PC-9 (cell line): ENCODE data around the gene ATP11A. TPM values are rescaled to one million over a fixed set of nuclear protein-coding genes. Genes with fewer than 3 reads are reported as not detected.

Experiments used
- BruUV-seq: library from RNA; stranded (reverse); fragments of 400-500 nt; replicated peaks from 2 replicates; lab custom pipeline; 2021; lab: Mats Ljungman, UMichigan
- CTCF ChIA-PET: fragments of 300-600 bp; sonication (Branson Sonifier 250); formaldehyde crosslinking; loops from one replicate; lab custom pipeline; 2022; ENCODE audit warnings: antibody characterized with exemption; lab: Charles Lee
- POLR2A ChIA-PET: fragments of 300-600 bp; sonication (Branson Sonifier 250); formaldehyde crosslinking; loops from one replicate; lab custom pipeline; 2022; ENCODE audit warnings: antibody characterized with exemption; ENCODE audit not compliant: unreplicated experiment; lab: Charles Lee
- DNase-seq, 2 experiments: peaks; one replicate each; pipeline versions ENCODE4 v3.0.0 to v3.0.0-alpha.2; 2015 to 2022; ENCODE audit warnings: mixed read lengths in 1 of 2
- H2AFZ ChIP-seq: fragments of 200-600 bp; sonication (generic); 2 replicates; pipeline ENCODE4 v1.8.1; 2017; ENCODE audit warnings: antibody characterized with exemption
- H3F3A ChIP-seq: fragments of 200-600 bp; sonication (generic); 2 replicates; pipeline ENCODE4 v1.8.1; 2017; ENCODE audit warnings: antibody characterized with exemption, mild to moderate bottlenecking, low read depth; ENCODE audit not compliant: insufficient read depth
- H3K27ac ChIP-seq: fragments of 200-600 bp; sonication (generic); 2 replicates; pipeline ENCODE4 v1.6.1; 2016; ENCODE audit warnings: mixed run types
- H3K27me3 ChIP-seq: fragments of 200-600 bp; sonication (generic); 2 replicates; pipeline ENCODE4 v1.6.1; 2016; ENCODE audit warnings: low read depth, mixed run types; ENCODE audit not compliant: insufficient read depth
- H3K36me3 ChIP-seq: fragments of 200-600 bp; sonication (generic); 2 replicates; pipeline ENCODE4 v1.6.1; 2016; ENCODE audit warnings: low read depth, mixed run types
- H3K4me1 ChIP-seq: fragments of 200-600 bp; sonication (generic); replicated peaks from 2 replicates; pipeline ENCODE4 v1.6.1; 2016; ENCODE audit warnings: mixed run types; ENCODE audit not compliant: insufficient read depth
- H3K4me2 ChIP-seq: fragments of 200-600 bp; sonication (generic); 2 replicates; pipeline ENCODE4 v1.6.1; 2017; ENCODE audit warnings: mixed run types
- H3K4me3 ChIP-seq: fragments of 200-600 bp; sonication (generic); 2 replicates; pipeline ENCODE4 v1.6.1; 2016; ENCODE audit warnings: mixed run types
- H3K79me2 ChIP-seq: fragments of 200-600 bp; sonication (generic); 2 replicates; pipeline ENCODE4 v1.6.1; 2017; ENCODE audit warnings: low read depth, mixed run types
- H3K9me2 ChIP-seq: fragments of 200-600 bp; sonication (generic); 2 replicates; pipeline ENCODE4 v1.8.1; 2017; ENCODE audit warnings: mild to moderate bottlenecking; ENCODE audit not compliant: insufficient read depth
- H3K9me3 ChIP-seq: fragments of 200-600 bp; sonication (generic); 2 replicates; pipeline ENCODE4 v1.8.1; 2016; ENCODE audit warnings: low read depth; ENCODE audit not compliant: insufficient read depth
- H4K20me1 ChIP-seq: fragments of 200-600 bp; sonication (generic); 2 replicates; pipeline ENCODE4 v1.8.1; 2017; ENCODE audit not compliant: insufficient read depth
- EZH2 ChIP-seq: fragments of 200-600 bp; sonication (generic); IDR thresholded peaks from 2 replicates; pipeline ENCODE4 v1.8.0; 2017; ENCODE audit warnings: antibody characterized with exemption, low read depth
- intact Hi-C: fragments of 100-400 bp; cut with micrococcal nuclease; formaldehyde crosslinking; loops from one replicate; pipeline ENCODE4 v1.10.0; 2022; ENCODE audit not compliant: unreplicated experiment
- total RNA-seq: library from RNA; stranded (reverse); gene quantifications from 2 replicates; pipeline ENCODE4 v1.2.3, GENCODE V29; 2021
- TF ChIP-seq, protein P1 (sequence below): fragments of 200-600 bp; sonication (generic); conservative IDR thresholded peaks from 2 replicates; pipeline ENCODE4 v1.6.1; 2017; ENCODE audit warnings: mixed run types, antibody characterized with exemption, mild to moderate bottlenecking, moderate library complexity

ATP11A gene
- total RNA-seq, 1 experiment from 2014 or later, result 92.2 TPM

DNA sequence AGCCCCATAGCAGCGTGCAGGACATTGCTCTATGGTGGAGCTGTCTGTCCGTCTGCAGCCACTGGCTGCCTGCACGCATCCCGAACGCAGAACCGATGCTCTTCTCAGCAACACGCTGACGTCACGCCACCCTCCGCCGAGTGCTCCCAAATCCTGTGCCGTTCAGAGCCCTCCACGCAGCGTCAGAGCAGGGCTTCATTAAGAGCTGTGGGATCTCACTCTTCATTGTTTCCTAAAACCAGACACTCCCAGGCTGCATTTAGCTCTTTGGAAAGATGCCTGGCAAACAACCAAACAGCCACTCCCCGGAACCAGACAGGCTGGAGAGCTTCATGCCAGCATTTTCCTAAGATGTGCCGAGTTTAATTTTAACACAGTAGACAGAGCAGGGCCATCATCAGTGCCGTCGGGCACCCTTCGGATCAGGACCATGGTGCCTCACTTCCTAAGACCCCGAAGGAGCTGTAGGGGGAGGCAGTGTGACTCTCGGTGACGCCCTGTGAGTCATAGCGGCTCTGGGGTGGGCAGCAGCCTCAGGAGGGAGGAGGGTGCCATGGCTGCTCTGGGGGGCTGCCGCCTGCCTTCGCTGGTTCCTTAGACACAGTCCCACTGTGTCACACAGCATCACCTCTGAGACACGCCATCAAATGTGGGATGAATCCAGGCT, 147.7 kb downstream of the ATP11A start:
- Histone ChIP-seq H2AFZ (no peak overlapping the region), H3K9me3 (no peaks in the 10 kb centered on the region), H3K27me3 (no peaks in the 10 kb centered on the region), H3K36me3 (peaks cover 19% of the 10 kb centered on the region; the same call in 1 of the 2 replicates), H3K4me3 (no peak overlapping the region), H3K9me2 (no peaks in the 10 kb centered on the region), H4K20me1 (no peaks in the 10 kb centered on the region; the same call in 1 of the 2 replicates), H3K79me2 (no peaks in the 10 kb centered on the region), H3K4me1 (no peaks in the 10 kb centered on the region), H3F3A (no peaks in the 10 kb centered on the region), H3K27ac (no peak overlapping the region), H3K4me2 (no peak overlapping the region)
- ChIA-PET POLR2A (no interaction called here), CTCF (no interaction called here)
- intact Hi-C loops, result no loop called here
- no peak for DNase-seq
- TF ChIP-seq, protein P1, sequence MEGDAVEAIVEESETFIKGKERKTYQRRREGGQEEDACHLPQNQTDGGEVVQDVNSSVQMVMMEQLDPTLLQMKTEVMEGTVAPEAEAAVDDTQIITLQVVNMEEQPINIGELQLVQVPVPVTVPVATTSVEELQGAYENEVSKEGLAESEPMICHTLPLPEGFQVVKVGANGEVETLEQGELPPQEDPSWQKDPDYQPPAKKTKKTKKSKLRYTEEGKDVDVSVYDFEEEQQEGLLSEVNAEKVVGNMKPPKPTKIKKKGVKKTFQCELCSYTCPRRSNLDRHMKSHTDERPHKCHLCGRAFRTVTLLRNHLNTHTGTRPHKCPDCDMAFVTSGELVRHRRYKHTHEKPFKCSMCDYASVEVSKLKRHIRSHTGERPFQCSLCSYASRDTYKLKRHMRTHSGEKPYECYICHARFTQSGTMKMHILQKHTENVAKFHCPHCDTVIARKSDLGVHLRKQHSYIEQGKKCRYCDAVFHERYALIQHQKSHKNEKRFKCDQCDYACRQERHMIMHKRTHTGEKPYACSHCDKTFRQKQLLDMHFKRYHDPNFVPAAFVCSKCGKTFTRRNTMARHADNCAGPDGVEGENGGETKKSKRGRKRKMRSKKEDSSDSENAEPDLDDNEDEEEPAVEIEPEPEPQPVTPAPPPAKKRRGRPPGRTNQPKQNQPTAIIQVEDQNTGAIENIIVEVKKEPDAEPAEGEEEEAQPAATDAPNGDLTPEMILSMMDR, result no peak
- no TSS peak for BruUV-seq

DNA sequence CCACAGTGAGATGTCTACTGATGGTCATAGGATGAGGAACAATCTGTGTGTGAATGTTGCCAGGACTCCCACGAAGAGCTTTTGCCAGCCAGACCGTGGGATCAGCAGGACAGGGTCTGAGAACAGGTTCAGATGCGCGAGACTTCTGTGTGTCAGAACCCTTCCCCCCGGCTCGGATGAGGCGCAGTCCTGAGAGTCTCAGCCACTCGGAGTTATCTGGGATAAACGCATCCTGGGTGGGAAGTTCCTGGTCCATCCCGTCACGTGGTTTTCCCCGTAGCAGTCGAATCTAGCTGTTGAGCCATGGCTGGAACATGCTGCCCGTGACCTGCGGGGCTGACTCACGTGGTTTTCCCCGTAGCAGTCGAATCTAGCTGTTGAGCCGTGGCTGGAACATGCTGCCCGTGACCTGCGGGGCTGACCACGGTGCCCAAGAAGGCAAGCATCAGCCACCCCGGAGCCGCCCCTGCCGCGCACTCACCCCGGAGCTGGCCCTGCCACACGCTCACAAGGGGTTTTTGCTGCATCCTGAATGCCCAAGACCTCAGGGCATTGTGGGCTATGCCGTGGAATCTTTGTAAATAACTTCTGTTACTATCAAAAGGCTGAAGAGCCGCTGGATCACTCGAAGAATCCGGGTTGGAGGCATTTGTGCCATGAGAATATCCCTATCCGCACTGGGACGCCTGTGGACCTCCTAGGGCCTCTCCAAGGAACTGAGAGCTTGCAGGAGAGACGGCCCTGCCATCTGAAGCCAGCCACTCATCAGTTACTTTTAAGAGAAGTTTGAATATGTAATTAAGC, 148.4 kb downstream of the ATP11A start:
- POLR2A ChIA-PET, result no interaction called here
- H4K20me1 ChIP-seq, result no peaks in the 10 kb centered on the region; the same call in 1 of the 2 replicates
- H2AFZ ChIP-seq, result no peak overlapping the region
- no peak for TF ChIP-seq EZH2
- TF ChIP-seq, protein P1, result no peak
- H3K4me2 ChIP-seq, result no peak overlapping the region
- no peaks in the 10 kb centered on the region for H3F3A ChIP-seq
- no peak overlapping the region for H3K27ac ChIP-seq
- CTCF ChIA-PET, result no interaction called here
- no peak for DNase-seq
- H3K4me1 ChIP-seq, result no peaks in the 10 kb centered on the region
- no peak overlapping the region for H3K4me3 ChIP-seq
- no peaks in the 10 kb centered on the region for H3K9me2 ChIP-seq
- no peaks in the 10 kb centered on the region for H3K27me3 ChIP-seq
- H3K9me3 ChIP-seq, result no peaks in the 10 kb centered on the region
- no peaks in the 10 kb centered on the region for H3K79me2 ChIP-seq
- H3K36me3 ChIP-seq, result peaks cover 19% of the 10 kb centered on the region
- intact Hi-C loops, result no loop called here
- BruUV-seq, result no TSS peak

DNA sequence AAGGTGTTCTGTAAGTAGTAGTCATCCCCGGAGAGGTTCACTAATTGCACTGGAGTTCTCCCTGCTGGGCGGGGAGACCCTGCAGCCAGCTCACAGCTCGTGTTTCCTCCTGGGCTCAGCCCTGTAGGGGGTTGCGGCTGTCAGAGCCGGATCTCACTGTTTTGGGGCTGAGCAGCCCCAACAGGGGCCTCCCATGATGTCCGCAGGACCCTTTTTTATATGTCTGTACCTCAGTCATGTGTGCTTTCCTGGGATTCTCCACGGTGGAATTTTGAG, 148.9 kb downstream of the ATP11A start:
- H3F3A ChIP-seq, result no peaks in the 10 kb centered on the region
- TF ChIP-seq EZH2, result no peak
- TF ChIP-seq, protein P1, result no peak
- H3K4me2 ChIP-seq, result no peak overlapping the region
- H4K20me1 ChIP-seq, result no peaks in the 10 kb centered on the region; the same call in 1 of the 2 replicates
- H3K36me3 ChIP-seq, result peaks cover 19% of the 10 kb centered on the region
- DNase-seq, result no peak
- CTCF ChIA-PET, result no interaction called here
- no peak overlapping the region for H3K4me3 ChIP-seq
- POLR2A ChIA-PET, result no interaction called here
- no peaks in the 10 kb centered on the region for H3K9me2 ChIP-seq
- no peak overlapping the region for H3K27ac ChIP-seq
- intact Hi-C loops, result no loop called here
- H3K9me3 ChIP-seq, result no peaks in the 10 kb centered on the region
- H3K79me2 ChIP-seq, result no peaks in the 10 kb centered on the region
- H3K27me3 ChIP-seq, result no peaks in the 10 kb centered on the region
- H2AFZ ChIP-seq, result no peak overlapping the region
- BruUV-seq, result no TSS peak
- H3K4me1 ChIP-seq, result no peaks in the 10 kb centered on the region
